Lung (tissue), 12 donors: ENCODE data around the gene IER3. TPM values are rescaled to one million over a fixed set of nuclear protein-coding genes. Genes with fewer than 3 reads are reported as not detected.
A peak's percentile ranks its signal among the peaks of the same experiment; 100 is the strongest.
"Not testable (repeated sequence)": the region's sequence is repeated elsewhere in the genome, so short reads cannot be mapped to it uniquely, and the experiment has no call there.

ENCODE experiments used
- ATAC-seq: fragments of 200-7000 bp; cut with Tn5 transposase; one replicate; pipeline ENCODE4 v1.9.1; 2020; ENCODE audit warnings: moderate number of reproducible peaks; ENCODE audit not compliant: insufficient read depth, low FRiP score
- DNase-seq, 3 donors: peaks; one replicate each; pipeline ENCODE4 v3.0.0-alpha.2; 2013 to 2017
- H3K27ac ChIP-seq, 2 donors: one replicate each; pipeline ENCODE4 v1.5.1; 2013; ENCODE audit warnings: mild to moderate bottlenecking in 2 of 2, moderate library complexity in 2 of 2, control low read depth in 1 of 2, inconsistent platforms in 1 of 2, low read depth in 1 of 2, low read length in 1 of 2
- H3K27me3 ChIP-seq, 3 donors: one replicate each; pipeline ENCODE4 v1.5.1; 2013; ENCODE audit warnings: low read length in 2 of 3; ENCODE audit not compliant: control insufficient read depth in 3 of 3, insufficient read depth in 3 of 3
- H3K36me3 ChIP-seq, 4 donors: one replicate each; pipeline ENCODE4 v1.5.1; 2013; ENCODE audit warnings: low read length in 4 of 4, mild to moderate bottlenecking in 1 of 4, moderate library complexity in 1 of 4; ENCODE audit not compliant: control insufficient read depth in 4 of 4, insufficient read depth in 4 of 4
- H3K4me1 ChIP-seq, 5 donors: one replicate each; pipeline ENCODE4 v1.5.1; 2013; ENCODE audit warnings: low read length in 5 of 5, mild to moderate bottlenecking in 2 of 5, moderate library complexity in 1 of 5; ENCODE audit not compliant: control insufficient read depth in 5 of 5, insufficient read depth in 5 of 5
- H3K4me3 ChIP-seq: one replicate; pipeline ENCODE4 v1.5.1; 2013; ENCODE audit warnings: mild to moderate bottlenecking, control low read depth, moderate library complexity
- H3K9ac ChIP-seq, 2 donors: one replicate each; pipeline ENCODE4 v1.5.1; 2013; ENCODE audit warnings: low read length in 2 of 2, control low read depth in 1 of 2; ENCODE audit not compliant: insufficient read depth in 1 of 2
- H3K9me3 ChIP-seq, 4 donors: one replicate each; pipeline ENCODE4 v1.5.1; 2013; ENCODE audit warnings: low read length in 3 of 4, mild to moderate bottlenecking in 1 of 4, moderate library complexity in 1 of 4; ENCODE audit not compliant: control insufficient read depth in 4 of 4, insufficient read depth in 3 of 4
- WGBS, 2 donors: extraction: QIAGEN DNeasy Blood & Tissue Kit; methylation state at CpG; one replicate each; pipeline ENCODE4 v1.1.7; 2013; 5-methylcytosine and 5-hydroxymethylcytosine counted together
- polyA plus RNA-seq, 2 donors: library from polyadenylated mRNA; stranded (reverse); fragments of 200-250 nt; gene quantifications; one replicate each; pipeline ENCODE4 v1.2.1, GENCODE V29; 2013
- total RNA-seq, 2 donors: library from RNA; depleted of rRNA in 1 of 2; stranded (reverse); fragments of >200 nt in 1 of 2; gene quantifications; one replicate each; pipeline ENCODE4 v1.2.1, GENCODE V29; 2014 to 2021
- TF ChIP-seq, protein P1 (sequence below): IDR thresholded peaks from 2 replicates; pipeline ENCODE4 v1.5.1; 2012; ENCODE audit warnings: mild to moderate bottlenecking; ENCODE audit errors: control extremely low read depth, extremely low read depth
- donor health status: control.
- donor health status: control.
- donor health status: Bipolar disorder and iron deficiency.
- donor health status: healthy.
- donor health status: DM: yes; HTN: yes; CAD: no.

IER3 gene
- total and polyA plus RNA-seq, 4 donors = 16.7 to 302 (median 67.6) TPM

DNA sequence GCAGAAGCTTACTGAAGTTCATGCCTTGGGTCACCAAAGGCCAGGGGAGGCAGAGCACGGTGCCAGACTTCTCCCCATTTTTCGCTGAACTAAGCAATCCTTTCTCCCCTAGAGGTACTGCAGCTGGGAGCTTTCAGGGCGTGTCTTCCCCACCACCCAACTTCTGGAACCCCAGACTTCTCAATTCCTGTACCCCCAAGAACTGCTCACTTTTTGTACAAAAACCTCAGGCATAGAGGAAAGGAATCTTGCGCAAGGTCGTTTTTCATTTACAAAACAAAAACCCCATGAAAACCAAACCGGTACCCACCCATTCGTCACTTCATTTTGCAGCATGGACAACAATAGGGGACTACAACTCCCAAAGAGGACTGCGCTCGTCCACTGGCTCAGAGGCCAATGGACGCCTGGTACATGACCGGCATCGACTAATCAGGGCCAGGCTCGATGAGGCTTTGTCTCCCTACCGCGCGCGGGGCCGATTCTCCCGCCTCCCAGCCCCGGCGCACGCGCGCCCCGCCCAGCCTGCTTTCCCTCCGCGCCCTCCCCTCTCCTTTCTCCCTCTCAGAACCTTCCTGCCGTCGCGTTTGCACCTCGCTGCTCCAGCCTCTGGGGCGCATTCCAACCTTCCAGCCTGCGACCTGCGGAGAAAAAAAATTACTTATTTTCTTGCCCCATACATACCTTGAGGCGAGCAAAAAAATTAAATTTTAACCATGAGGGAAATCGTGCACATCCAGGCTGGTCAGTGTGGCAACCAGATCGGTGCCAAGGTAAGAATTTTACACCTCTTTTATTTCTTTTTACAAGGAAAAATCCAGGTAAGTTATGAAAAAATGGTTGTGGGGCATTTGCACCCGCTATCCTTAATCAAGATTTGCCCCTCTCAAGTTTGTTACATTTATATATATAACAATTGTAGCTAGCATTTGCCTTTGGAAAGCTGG lies 24.3 kb downstream of the IER3 start, which contains the start of gene TUBB:
TUBB (plus strand) TSS at position 562 of the 947 bp plus-strand sequence; CDS start at position 717, 155 bp downstream.
- Histone ChIP-seq H3K4me3 (peak within 1 kb of the TSS; percentile 58), H3K9ac (peak within 1 kb of the TSS; percentile 99), H3K36me3 (peaks cover 6 to 40% (median 19%) of the 10 kb centered on the region in 4 donors), H3K4me1 (peaks cover 4 to 43% (median 9%) of the 10 kb centered on the region in 5 donors), H3K9me3 (no peaks in the 10 kb centered on the region), H3K27me3 (no peaks in the 10 kb centered on the region), H3K27ac (peak within 1 kb of the TSS; percentile 94 to 95)
- DNase-seq = peak; percentile 98 to 99 (median 99)
- ATAC-seq = peak; percentile 62
- TF ChIP-seq, protein P1, sequence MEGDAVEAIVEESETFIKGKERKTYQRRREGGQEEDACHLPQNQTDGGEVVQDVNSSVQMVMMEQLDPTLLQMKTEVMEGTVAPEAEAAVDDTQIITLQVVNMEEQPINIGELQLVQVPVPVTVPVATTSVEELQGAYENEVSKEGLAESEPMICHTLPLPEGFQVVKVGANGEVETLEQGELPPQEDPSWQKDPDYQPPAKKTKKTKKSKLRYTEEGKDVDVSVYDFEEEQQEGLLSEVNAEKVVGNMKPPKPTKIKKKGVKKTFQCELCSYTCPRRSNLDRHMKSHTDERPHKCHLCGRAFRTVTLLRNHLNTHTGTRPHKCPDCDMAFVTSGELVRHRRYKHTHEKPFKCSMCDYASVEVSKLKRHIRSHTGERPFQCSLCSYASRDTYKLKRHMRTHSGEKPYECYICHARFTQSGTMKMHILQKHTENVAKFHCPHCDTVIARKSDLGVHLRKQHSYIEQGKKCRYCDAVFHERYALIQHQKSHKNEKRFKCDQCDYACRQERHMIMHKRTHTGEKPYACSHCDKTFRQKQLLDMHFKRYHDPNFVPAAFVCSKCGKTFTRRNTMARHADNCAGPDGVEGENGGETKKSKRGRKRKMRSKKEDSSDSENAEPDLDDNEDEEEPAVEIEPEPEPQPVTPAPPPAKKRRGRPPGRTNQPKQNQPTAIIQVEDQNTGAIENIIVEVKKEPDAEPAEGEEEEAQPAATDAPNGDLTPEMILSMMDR = no peak
- 0 to 1% methylated on average over 38 of the region's 38 CpGs for WGBS, 2 donors

DNA sequence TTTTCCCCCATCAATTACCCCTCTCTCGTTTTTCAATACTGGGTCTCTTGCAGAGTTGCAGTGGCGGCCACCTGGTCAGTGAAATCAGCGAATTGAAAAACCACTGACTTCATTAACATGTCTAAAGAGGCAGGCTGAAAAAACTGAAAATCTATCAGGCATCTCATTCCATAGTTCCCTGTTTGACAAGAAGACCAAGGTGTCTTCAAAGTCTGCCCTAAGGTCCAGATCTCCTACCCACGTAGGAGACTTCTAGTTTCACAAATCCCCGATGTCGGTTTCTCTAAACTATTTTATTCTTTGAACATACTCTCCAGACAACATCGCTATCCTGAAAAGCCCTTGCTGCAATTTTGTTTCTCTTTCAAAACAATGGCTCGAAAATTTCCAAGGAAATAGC lies 25.0 kb downstream of the IER3 start:
- H3K9ac ChIP-seq = peak overlapping the region; percentile 78 to 85
- peaks cover 4 to 40% (median 9%) of the 10 kb centered on the region in 5 donors for H3K4me1 ChIP-seq
- ATAC-seq = no peak

DNA sequence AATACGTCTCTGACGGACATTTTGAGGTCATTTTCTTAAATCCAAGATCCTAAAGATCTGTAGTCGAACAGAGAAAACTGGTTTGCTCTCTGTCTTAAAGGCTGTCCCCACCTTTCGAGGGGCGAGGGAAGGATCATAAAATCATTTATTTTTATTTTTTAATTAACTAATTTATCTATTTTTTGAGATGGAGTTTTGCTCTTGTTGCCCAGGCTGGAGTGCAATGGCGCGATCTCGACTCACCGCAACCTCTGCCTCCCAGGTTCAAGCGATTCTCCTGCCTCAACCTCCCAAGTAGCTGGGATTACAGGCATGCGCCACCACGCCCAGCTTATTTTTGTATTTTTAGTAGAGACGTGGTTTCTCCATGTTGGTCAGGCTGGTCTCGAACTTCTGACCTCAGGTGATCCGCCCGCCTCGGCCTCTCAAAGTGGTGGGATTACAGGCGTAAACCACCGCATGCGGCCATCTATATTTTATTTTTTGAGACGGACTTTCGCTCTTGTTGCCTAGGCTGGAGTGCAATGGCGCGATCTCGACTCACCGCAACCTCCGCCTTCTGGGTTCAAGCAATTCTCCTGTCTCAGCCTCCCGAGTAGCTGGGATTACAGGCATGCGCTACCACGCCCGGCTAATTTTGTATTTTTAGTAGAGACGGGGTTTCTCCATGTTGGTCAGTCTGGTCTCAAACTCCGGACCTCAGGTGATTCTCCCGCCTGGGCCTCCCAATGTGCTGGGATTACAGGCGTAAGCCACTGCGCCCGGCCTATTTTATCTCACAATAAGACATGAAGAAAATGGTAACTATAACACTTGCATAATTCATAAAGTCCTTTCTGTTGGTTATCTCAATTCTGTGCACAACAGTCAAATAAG lies 26.3 kb downstream of the IER3 start:
- H3K27me3 ChIP-seq, H3K4me3 ChIP-seq, ATAC-seq, H3K9me3 ChIP-seq, DNase-seq: not testable (repeated sequence)
- peak overlapping the region in 1 of 2 donors; percentile 97 for H3K9ac ChIP-seq
- H3K27ac ChIP-seq = peak overlapping the region; percentile 87 to 88
- peaks cover 4 to 30% (median 17%) of the 10 kb centered on the region in 4 donors for H3K36me3 ChIP-seq
- WGBS, 2 donors = 78 to 80% methylated on average over 37 of the region's 37 CpGs
- peaks cover 3 to 33% (median 5%) of the 10 kb centered on the region in 5 donors for H3K4me1 ChIP-seq

More for the DNA sequence above, 25.0 kb downstream of the IER3 start:
- Histone ChIP-seq H3K4me3 (peak overlapping the region; percentile 24), H3K9me3 (no peaks in the 10 kb centered on the region), H3K36me3 (peaks cover 6 to 39% (median 17%) of the 10 kb centered on the region in 4 donors), H3K27ac (peak overlapping the region; percentile 89 to 95), H3K27me3 (no peaks in the 10 kb centered on the region)
- WGBS, 2 donors = 17 to 20% methylated on average over 8 of the region's 8 CpGs
- TF ChIP-seq, protein P1 = no peak
- DNase-seq = no peak
